CD14-positive monocyte (primary cell): Measurements from ENCODE around the gene ADSS1. TPM values are rescaled to one million over a fixed set of nuclear protein-coding genes. Genes with fewer than 3 reads are reported as not detected.

Source experiments
- DNase-seq, 3 donors: peaks; one replicate each; pipeline ENCODE4 v3.0.0-alpha.2; 2011 to 2022
- H2AFZ ChIP-seq: 2 replicates; pipeline ENCODE4 v1.6.0; 2012; ENCODE audit warnings: mild to moderate bottlenecking, low read depth, low read length, inconsistent platforms; ENCODE audit not compliant: insufficient read depth, poor library complexity, severe bottlenecking
- H3K27ac ChIP-seq, 2 donors: 1 replicate in 1 of 2; 2 replicates in 1 of 2; pipeline ENCODE4 v1.5.1; 2012 to 2013; ENCODE audit warnings: low read length in 2 of 2, control low read depth in 1 of 2, inconsistent platforms in 1 of 2, low read depth in 1 of 2, mild to moderate bottlenecking in 1 of 2
- H3K27me3 ChIP-seq, 2 donors: one replicate each; pipeline versions ENCODE4 v1.6.0 to v1.6.1; 2011 to 2013; ENCODE audit warnings: low read length in 2 of 2; ENCODE audit not compliant: control insufficient read depth in 2 of 2, insufficient read depth in 2 of 2
- H3K36me3 ChIP-seq, 2 donors: replicated peaks in 1 of 2; 1 replicate in 1 of 2; 2 replicates in 1 of 2; pipeline versions ENCODE4 v1.5.1 to v1.6.1; 2012 to 2013; ENCODE audit warnings: low read length in 2 of 2, control low read depth in 1 of 2, inconsistent platforms in 1 of 2, mild to moderate bottlenecking in 1 of 2; ENCODE audit not compliant: insufficient read depth in 2 of 2, control insufficient read depth in 1 of 2
- H3K4me1 ChIP-seq, 2 donors: 1 replicate in 1 of 2; 2 replicates in 1 of 2; pipeline versions ENCODE4 v1.5.1 to v1.6.1; 2012 to 2013; ENCODE audit warnings: low read length in 2 of 2, control low read depth in 1 of 2, inconsistent platforms in 1 of 2, mild to moderate bottlenecking in 1 of 2, moderate library complexity in 1 of 2; ENCODE audit not compliant: insufficient read depth in 2 of 2, control insufficient read depth in 1 of 2
- H3K4me2 ChIP-seq: replicated peaks from 2 replicates; pipeline ENCODE3; 2012; ENCODE audit warnings: low read length, moderate library complexity, mild to moderate bottlenecking; ENCODE audit not compliant: poor library complexity, severe bottlenecking; ENCODE audit errors: extremely low read depth
- H3K4me3 ChIP-seq, 3 experiments: fragments of 200-600 bp in 1 of 3; sonication (generic) in 1 of 3; replicated peaks in 1 of 3; 1 replicate in 2 of 3; 2 replicates in 1 of 3; pipeline ENCODE4 v1.5.1; 2011 to 2013; ENCODE audit warnings: low read length in 3 of 3, mild to moderate bottlenecking in 3 of 3, control low read depth in 2 of 3, low read depth in 2 of 3, inconsistent platforms in 1 of 3, moderate library complexity in 1 of 3
- H3K79me2 ChIP-seq: 2 replicates; pipeline ENCODE4 v1.6.0; 2012; ENCODE audit warnings: mild to moderate bottlenecking, control low read depth, inconsistent platforms, low read length, moderate library complexity; ENCODE audit not compliant: insufficient read depth
- H3K9ac ChIP-seq: 2 replicates; pipeline ENCODE4 v1.6.0; 2017; ENCODE audit warnings: low read length, mild to moderate bottlenecking; ENCODE audit not compliant: insufficient read depth, poor library complexity, severe bottlenecking
- H3K9me3 ChIP-seq, 2 donors: replicated peaks in 1 of 2; 1 replicate in 1 of 2; 2 replicates in 1 of 2; pipeline versions ENCODE4 v1.5.1 to v1.6.1; 2012 to 2013; ENCODE audit warnings: low read length in 2 of 2, control low read depth in 1 of 2; ENCODE audit not compliant: control insufficient read depth in 1 of 2, insufficient read depth in 1 of 2
- H4K20me1 ChIP-seq: 2 replicates; pipeline ENCODE4 v1.6.0; 2012; ENCODE audit warnings: mild to moderate bottlenecking, low read length, control low read depth, moderate library complexity; ENCODE audit not compliant: insufficient read depth
- H3K27ac Mint-ChIP-seq, 7 donors: one replicate each; pipeline ENCODE4 v1.8.0; 2020; ENCODE audit warnings: mild to moderate bottlenecking in 7 of 7, mixed read lengths in 7 of 7, moderate library complexity in 6 of 7, inconsistent platforms in 2 of 7
- H3K27me3 Mint-ChIP-seq, 3 donors: one replicate each; pipeline ENCODE4 v1.8.0; 2021 to 2022; ENCODE audit warnings: low read depth in 3 of 3, mild to moderate bottlenecking in 3 of 3, mixed read lengths in 3 of 3, moderate library complexity in 3 of 3, inconsistent platforms in 1 of 3
- H3K36me3 Mint-ChIP-seq, 2 donors: one replicate each; pipeline ENCODE4 v1.8.0; 2020; ENCODE audit warnings: mixed read lengths in 2 of 2, inconsistent platforms in 1 of 2, mild to moderate bottlenecking in 1 of 2
- H3K4me1 Mint-ChIP-seq: one replicate; pipeline ENCODE4 v1.8.0; 2020; ENCODE audit warnings: mild to moderate bottlenecking, mixed read lengths
- H3K4me3 Mint-ChIP-seq, 2 donors: one replicate each; pipeline ENCODE4 v1.8.0; 2020; ENCODE audit warnings: mild to moderate bottlenecking in 2 of 2, mixed read lengths in 2 of 2, moderate library complexity in 1 of 2
- H3K9me3 Mint-ChIP-seq, 7 donors: one replicate each; pipeline ENCODE4 v1.8.0; 2020 to 2022; ENCODE audit warnings: mixed read lengths in 7 of 7, mild to moderate bottlenecking in 6 of 7, moderate library complexity in 6 of 7, inconsistent platforms in 2 of 7
- WGBS: methylation state at CpG from one replicate; pipeline ENCODE4 v1.1.5; 2013; ENCODE audit warnings: missing lambda C conversion rate; ENCODE audit not compliant: insufficient coverage; 5-methylcytosine and 5-hydroxymethylcytosine counted together
- intact Hi-C, 2 donors: fragments of 100-400 bp; cut with micrococcal nuclease; formaldehyde crosslinking; loops; one replicate each; pipeline versions ENCODE4 v1.15.0 to v1.15.1; 2023
- polyA plus RNA-seq, 3 donors: library from polyadenylated mRNA; depleted of rRNA in 1 of 3; unstranded in 2 of 3; stranded (reverse) in 1 of 3; fragments of 300-500 nt in 2 of 3; fragments of >200 nt in 1 of 3; fragmentation: Illumina TruSeq in 2 of 3; gene quantifications; 1 replicate in 2 of 3; 2 replicates in 1 of 3; pipeline ENCODE4 v1.2.3, GENCODE V29; 2012 to 2021
- TF ChIP-seq, protein P1 (sequence below): fragments of 200-600 bp; IDR thresholded peaks from one replicate; pipeline ENCODE4 v1.8.0; 2022; ENCODE audit warnings: antibody characterized with exemption, mild to moderate bottlenecking

The ADSS1 gene
- polyA plus RNA-seq, 3 donors: 0.61 to 3.7 (median 0.64) TPM

DNA sequence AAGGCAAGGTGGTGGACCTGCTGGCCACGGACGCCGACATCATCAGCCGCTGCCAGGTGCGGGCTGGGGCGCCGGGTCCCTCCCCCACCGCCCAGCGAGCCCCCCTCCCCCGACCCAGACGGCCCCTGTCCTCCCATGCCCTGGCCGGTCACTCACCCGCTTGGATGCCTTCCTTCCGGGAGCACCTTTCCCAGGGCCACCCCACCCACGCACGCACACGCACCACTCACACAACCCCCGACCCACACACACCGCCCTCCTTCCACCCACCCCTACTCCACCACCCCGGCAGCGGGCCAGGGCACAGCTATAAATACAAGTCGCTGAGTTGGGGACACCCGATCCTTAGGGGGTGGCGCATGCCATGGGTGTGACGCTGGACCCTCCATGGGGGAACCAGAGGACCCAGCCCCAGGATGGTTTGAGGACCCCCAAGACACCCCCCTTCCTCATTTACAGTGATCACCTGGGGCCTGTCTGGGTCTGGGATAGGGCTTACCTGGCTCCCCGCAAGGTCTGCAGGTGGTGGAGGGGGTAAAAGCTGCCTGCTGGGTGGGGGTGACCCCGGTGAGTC, 465 bp downstream of the ADSS1 start:
- intact Hi-C loops: loop anchor here in 1 of 2 donors (5.0 kb wide), 1 partner anchor 73 kb away; the partner anchor contains the start of gene AKT1
- Mint-ChIP-seq H3K4me3 (peak overlapping the region; percentile 56 to 76), H3K27ac (no peak overlapping the region), H3K9me3 (no peaks in the 10 kb centered on the region), H3K27me3 (peaks cover 3 to 23% (median 9%) of the 10 kb centered on the region in 3 donors), H3K4me1 (peaks cover 8% of the 10 kb centered on the region), H3K36me3 (peaks cover 0 to 6% of the 10 kb centered on the region in 2 donors)
- no peaks in the 10 kb centered on the region for H4K20me1 ChIP-seq
- H3K27me3 ChIP-seq: peaks cover 0 to 8% of the 10 kb centered on the region in 2 donors
- H3K79me2 ChIP-seq: no peaks in the 10 kb centered on the region
- no peaks in the 10 kb centered on the region for H3K36me3 ChIP-seq
- no peaks in the 10 kb centered on the region for H3K9me3 ChIP-seq
- TF ChIP-seq, protein P1, sequence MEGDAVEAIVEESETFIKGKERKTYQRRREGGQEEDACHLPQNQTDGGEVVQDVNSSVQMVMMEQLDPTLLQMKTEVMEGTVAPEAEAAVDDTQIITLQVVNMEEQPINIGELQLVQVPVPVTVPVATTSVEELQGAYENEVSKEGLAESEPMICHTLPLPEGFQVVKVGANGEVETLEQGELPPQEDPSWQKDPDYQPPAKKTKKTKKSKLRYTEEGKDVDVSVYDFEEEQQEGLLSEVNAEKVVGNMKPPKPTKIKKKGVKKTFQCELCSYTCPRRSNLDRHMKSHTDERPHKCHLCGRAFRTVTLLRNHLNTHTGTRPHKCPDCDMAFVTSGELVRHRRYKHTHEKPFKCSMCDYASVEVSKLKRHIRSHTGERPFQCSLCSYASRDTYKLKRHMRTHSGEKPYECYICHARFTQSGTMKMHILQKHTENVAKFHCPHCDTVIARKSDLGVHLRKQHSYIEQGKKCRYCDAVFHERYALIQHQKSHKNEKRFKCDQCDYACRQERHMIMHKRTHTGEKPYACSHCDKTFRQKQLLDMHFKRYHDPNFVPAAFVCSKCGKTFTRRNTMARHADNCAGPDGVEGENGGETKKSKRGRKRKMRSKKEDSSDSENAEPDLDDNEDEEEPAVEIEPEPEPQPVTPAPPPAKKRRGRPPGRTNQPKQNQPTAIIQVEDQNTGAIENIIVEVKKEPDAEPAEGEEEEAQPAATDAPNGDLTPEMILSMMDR: no peak
- H3K9ac ChIP-seq: peak overlapping the region; percentile 65
- peaks cover 14 to 23% of the 10 kb centered on the region in 2 donors for H3K4me1 ChIP-seq
- no peak for DNase-seq
- H2AFZ ChIP-seq: peak overlapping the region; percentile 98
- 10% methylated on average over 23 of the region's 27 CpGs for WGBS
- H3K27ac ChIP-seq: no peak overlapping the region
- peak overlapping the region; percentile 26 to 89 (median 64) for H3K4me3 ChIP-seq
- peak overlapping the region; percentile 88 for H3K4me2 ChIP-seq

DNA sequence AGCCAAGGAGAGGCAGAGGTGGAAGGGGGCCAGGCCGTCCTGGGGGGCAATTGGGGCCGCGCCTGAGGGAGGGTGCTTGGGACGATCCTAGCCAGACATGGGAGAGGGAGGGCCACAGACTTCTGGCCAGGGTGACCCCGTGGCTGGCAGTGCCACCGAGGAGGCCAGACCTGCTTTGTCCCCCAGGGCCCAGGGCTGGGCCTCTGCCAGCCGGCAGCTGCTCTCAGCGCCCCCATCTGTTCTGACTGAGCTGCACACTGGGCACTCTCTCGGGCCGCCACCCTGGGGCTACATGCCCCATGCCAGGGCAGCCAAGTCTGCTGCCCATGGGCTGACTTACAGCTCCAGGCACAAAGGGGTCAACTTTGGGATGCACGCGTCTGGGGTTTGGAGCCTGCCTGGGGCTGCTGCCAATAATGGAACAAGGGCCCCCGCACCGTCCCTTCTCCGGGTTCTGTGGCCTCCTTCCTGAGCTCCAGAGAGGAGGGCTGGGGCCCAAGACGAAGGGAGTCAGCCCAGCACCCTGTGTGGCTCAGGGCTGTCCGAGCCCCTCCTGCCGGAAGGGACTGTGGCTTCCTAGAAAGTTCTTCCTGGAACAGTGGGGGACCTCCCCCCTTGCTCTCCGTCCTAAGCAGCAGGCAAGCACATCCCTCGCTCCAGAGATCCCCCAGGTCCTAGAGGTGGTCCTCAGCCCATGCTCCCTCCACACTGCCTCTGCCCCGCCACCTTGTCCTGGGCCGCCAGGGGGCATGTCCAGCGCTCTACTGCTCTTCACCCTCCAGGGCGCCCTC, 1.1 kb downstream of the ADSS1 start:
- 71% methylated on average over 24 of the region's 24 CpGs for WGBS
- Histone ChIP-seq H3K79me2 (no peaks in the 10 kb centered on the region), H3K27me3 (peaks cover 0 to 8% of the 10 kb centered on the region in 2 donors), H3K4me1 (peaks cover 14 to 23% of the 10 kb centered on the region in 2 donors), H4K20me1 (no peaks in the 10 kb centered on the region), H3K4me2 (peak overlapping the region; percentile 88), H3K36me3 (no peaks in the 10 kb centered on the region), H3K27ac (no peak overlapping the region), H2AFZ (peak overlapping the region; percentile 98), H3K9me3 (no peaks in the 10 kb centered on the region), H3K9ac (no peak overlapping the region), H3K4me3 (peak overlapping the region in 2 of 3 experiments; percentile 26 to 89)
- peaks cover 8% of the 10 kb centered on the region for H3K4me1 Mint-ChIP-seq
- DNase-seq: no peak
- intact Hi-C loops: loop anchor here in 1 of 2 donors (5.0 kb wide), 1 partner anchor 72 kb away; the partner anchor contains the start of gene AKT1
- peak overlapping the region; percentile 56 to 76 for H3K4me3 Mint-ChIP-seq
- no peaks in the 10 kb centered on the region for H3K9me3 Mint-ChIP-seq
- TF ChIP-seq, protein P1: no peak
- H3K27ac Mint-ChIP-seq: peak overlapping the region in 1 of 7 donors; percentile 30
- peaks cover 3 to 23% (median 9%) of the 10 kb centered on the region in 3 donors for H3K27me3 Mint-ChIP-seq
- H3K36me3 Mint-ChIP-seq: no peaks in the 10 kb centered on the region
